OCI-LY3 (cell line): Measurements from ENCODE around the gene BEST4.

Experiments used
- H2AFZ ChIP-seq: fragments of 200-600, 300-600 bp; shearing (Covaris generic); 2 replicates; pipeline ENCODE4 v1.6.0; 2014; ENCODE audit warnings: antibody characterized with exemption, low read depth, low read length
- H3K27ac ChIP-seq: fragments of 200-600, 300-600 bp; sonication (generic); 2 replicates; pipeline ENCODE4 v1.5.1; 2014; ENCODE audit warnings: mild to moderate bottlenecking, low read length, moderate library complexity, mixed read lengths
- H3K27me3 ChIP-seq: fragments of 200-600, 300-600 bp; sonication (generic); 2 replicates; pipeline ENCODE4 v1.6.1; 2014; ENCODE audit warnings: low read depth, low read length, mixed read lengths
- H3K36me3 ChIP-seq: fragments of 200-600, 300-600 bp; sonication (generic); replicated peaks from 2 replicates; pipeline ENCODE3; 2014; ENCODE audit warnings: low read depth, low read length, mixed read lengths
- H3K4me1 ChIP-seq: fragments of 300-600, 200-600 bp; sonication (generic); 2 replicates; pipeline ENCODE4 v1.6.1; 2014; ENCODE audit warnings: low read length, mixed read lengths
- H3K4me2 ChIP-seq: fragments of 200-600, 300-600 bp; sonication (generic); 2 replicates; pipeline ENCODE4 v1.6.1; 2014; ENCODE audit warnings: low read length, mixed read lengths
- H3K4me3 ChIP-seq: fragments of 300-600, 200-600 bp; sonication (generic); 2 replicates; pipeline ENCODE4 v1.5.1; 2014; ENCODE audit warnings: antibody characterized with exemption, mild to moderate bottlenecking, low read length, moderate library complexity
- H3K79me2 ChIP-seq: fragments of 300-600, 200-600 bp; shearing (Covaris generic); 2 replicates; pipeline ENCODE4 v1.6.1; 2014; ENCODE audit warnings: mild to moderate bottlenecking, low read length, mixed read lengths
- H3K9ac ChIP-seq: fragments of 300-600, 200-600 bp; shearing (Covaris generic); 2 replicates; pipeline ENCODE4 v1.6.0; 2014; ENCODE audit warnings: mild to moderate bottlenecking, low read length, moderate library complexity
- H3K9me3 ChIP-seq: fragments of 200-600, 300-600 bp; shearing (Covaris generic); 2 replicates; pipeline ENCODE4 v1.6.1; 2014; ENCODE audit warnings: low read length, mixed read lengths; ENCODE audit not compliant: insufficient read depth
- H4K20me1 ChIP-seq: fragments of 200-600, 300-600 bp; sonication (generic); 2 replicates; pipeline ENCODE4 v1.6.1; 2016; ENCODE audit warnings: low read length, mixed read lengths; ENCODE audit not compliant: insufficient read depth
- CTCF ChIP-seq: fragments of 200-600, 300-600 bp; sonication (generic); IDR thresholded peaks from 2 replicates; pipeline ENCODE4 v1.5.1; 2014; ENCODE audit warnings: antibody characterized with exemption, low read length, low read depth
- EZH2phosphoT487 ChIP-seq: fragments of 200-600 bp; shearing (Covaris generic); IDR thresholded peaks from 2 replicates; pipeline ENCODE4 v1.6.1; 2018; ENCODE audit warnings: antibody characterized with exemption, mixed run types, low read depth

Gene BEST4

GRCh38 chr1:44819608-44820327 lies 31.8 kb upstream of the BEST4 start:
- peak overlapping the region; percentile 83; the same call in 1 of the 2 replicates for H2AFZ ChIP-seq
- no peaks in the 10 kb centered on the region for H4K20me1 ChIP-seq
- H3K4me2 ChIP-seq, result peak overlapping the region; percentile 100
- peak overlapping the region; percentile 97 for H3K4me3 ChIP-seq
- H3K4me1 ChIP-seq, result peaks cover 19% of the 10 kb centered on the region
- peaks cover 22% of the 10 kb centered on the region for H3K36me3 ChIP-seq
- H3K27ac ChIP-seq, result peak overlapping the region; percentile 100
- peak overlapping the region; percentile 98 for H3K9ac ChIP-seq
- no peaks in the 10 kb centered on the region for H3K79me2 ChIP-seq
- H3K27me3 ChIP-seq, result no peaks in the 10 kb centered on the region
- no peaks in the 10 kb centered on the region for H3K9me3 ChIP-seq
- TF ChIP-seq EZH2phosphoT487, result no peak
- TF ChIP-seq CTCF, result peak; percentile 15; the same call in 1 of the 2 replicates

- peaks cover 19% of the 10 kb centered on the region for H3K4me1 ChIP-seq
- H3K79me2 ChIP-seq, result no peaks in the 10 kb centered on the region
- H3K36me3 ChIP-seq, result peaks cover 22% of the 10 kb centered on the region
- H3K27ac ChIP-seq, result peak overlapping the region; percentile 100
- no peaks in the 10 kb centered on the region for H3K27me3 ChIP-seq
- no peaks in the 10 kb centered on the region for H3K9me3 ChIP-seq
- H3K4me3 ChIP-seq, result peak overlapping the region; percentile 97
- no peak; the same call in 1 of the 2 replicates for TF ChIP-seq CTCF
- no peak for TF ChIP-seq EZH2phosphoT487
- H3K9ac ChIP-seq, result peak overlapping the region; percentile 98
- H4K20me1 ChIP-seq, result no peaks in the 10 kb centered on the region
- peak overlapping the region; percentile 100 for H3K4me2 ChIP-seq
- 0 out of 2 replicates have a peak overlapping the region, but pooled peaks have one; percentile 31 for H2AFZ ChIP-seq
Observed at GRCh38 chr1:44819196-44819607, 31.2 kb upstream of the BEST4 start.

GRCh38 chr1:44817771-44818495 lies 30.0 kb upstream of the BEST4 start:
- no peak overlapping the region for H3K4me3 ChIP-seq

More at GRCh38 chr1:44817771-44818495, 30.0 kb upstream of the BEST4 start:
- peak overlapping the region; percentile 100; the same call in 1 of the 2 replicates for H3K27ac ChIP-seq
- TF ChIP-seq CTCF (no peak), EZH2phosphoT487 (no peak)
- no peaks in the 10 kb centered on the region for H4K20me1 ChIP-seq
- H3K79me2 ChIP-seq, result no peaks in the 10 kb centered on the region
- peaks cover 29% of the 10 kb centered on the region for H3K36me3 ChIP-seq
- H3K9ac ChIP-seq, result no peak overlapping the region
- H3K27me3 ChIP-seq, result no peaks in the 10 kb centered on the region
- no peak overlapping the region for H2AFZ ChIP-seq
- H3K4me1 ChIP-seq, result peaks cover 19% of the 10 kb centered on the region
- H3K4me2 ChIP-seq, result no peak overlapping the region
- no peaks in the 10 kb centered on the region for H3K9me3 ChIP-seq
